ENCODE results near the gene ZNF630. TPM values are rescaled to one million over a fixed set of nuclear protein-coding genes. Genes with fewer than 3 reads are reported as not detected.
"Not testable (repeated sequence)": the region's sequence is repeated elsewhere in the genome, so short reads cannot be mapped to it uniquely, and the experiment has no call there.

Gene ZNF630
- total RNA-seq, 2 donors from 2014 or later: 0.74 to 2.3 TPM

GRCh38 chrX:48059296-48059639 is 12.2 kb downstream of the ZNF630 start:
- Mint-ChIP-seq H3K27me3 (no peaks in the 10 kb centered on the region), H3K27ac (no peak overlapping the region), H3K4me1 (ENCODE audit: low read depth in 2 of 2) (no peaks in the 10 kb centered on the region), H3K4me3 (no peak overlapping the region), H3K36me3 (peaks cover 33% of the 10 kb centered on the region), H3K9me3 (peaks cover 12% of the 10 kb centered on the region)
- ATAC-seq: no peak
- DNase-seq (ENCODE audit: low spot score): no peak

GRCh38 chrX:48058621-48059295 is 12.7 kb downstream of the ZNF630 start:
- DNase-seq (ENCODE audit: low spot score) (no peak), ATAC-seq (peak in 1 of 2 donors; percentile 45)
- Mint-ChIP-seq H3K27me3 (no peaks in the 10 kb centered on the region), H3K4me1 (ENCODE audit: low read depth in 2 of 2) (no peaks in the 10 kb centered on the region), H3K36me3 (peaks cover 33% of the 10 kb centered on the region), H3K9me3 (peaks cover 12% of the 10 kb centered on the region), H3K27ac (no peak overlapping the region), H3K4me3 (no peak overlapping the region)

- ATAC-seq (no peak), DNase-seq (ENCODE audit: low spot score) (no peak)
- no peaks in the 10 kb centered on the region for H3K36me3 Mint-ChIP-seq
- H3K4me1 Mint-ChIP-seq (ENCODE audit: low read depth in 2 of 2): no peaks in the 10 kb centered on the region
- peaks cover 0 to 5% of the 10 kb centered on the region in 2 donors for H3K27me3 Mint-ChIP-seq
- no peak overlapping the region for H3K27ac Mint-ChIP-seq
- no peak overlapping the region for H3K4me3 Mint-ChIP-seq
- no peaks in the 10 kb centered on the region for H3K9me3 Mint-ChIP-seq
Observed at GRCh38 chrX:48046846-48047245, 24.6 kb downstream of the ZNF630 start.

- Mint-ChIP-seq H3K27ac (no peak overlapping the region), H3K27me3 (peaks cover 0 to 5% of the 10 kb centered on the region in 2 donors), H3K36me3 (no peaks in the 10 kb centered on the region), H3K9me3 (no peaks in the 10 kb centered on the region), H3K4me1 (ENCODE audit: low read depth in 2 of 2) (no peaks in the 10 kb centered on the region), H3K4me3 (no peak overlapping the region)
- DNase-seq (ENCODE audit: low spot score) (no peak), ATAC-seq (no peak)
Observed at GRCh38 chrX:48045410-48046311, 25.8 kb downstream of the ZNF630 start.

GRCh38 chrX:48043056-48043455 is 28.4 kb downstream of the ZNF630 start:
- H3K4me3 Mint-ChIP-seq: no peak overlapping the region
- no peaks in the 10 kb centered on the region for H3K9me3 Mint-ChIP-seq
- peaks cover 0 to 9% of the 10 kb centered on the region in 2 donors for H3K27me3 Mint-ChIP-seq

GRCh38 chrX:48035891-48036290 is 35.5 kb downstream of the ZNF630 start:
- peaks cover 0 to 8% of the 10 kb centered on the region in 2 donors for H3K27me3 Mint-ChIP-seq
- ATAC-seq (no peak), DNase-seq (ENCODE audit: low spot score) (no peak)
- no peak overlapping the region for H3K27ac Mint-ChIP-seq
- no peak overlapping the region for H3K4me3 Mint-ChIP-seq
- H3K9me3 Mint-ChIP-seq: no peaks in the 10 kb centered on the region
- H3K36me3 Mint-ChIP-seq: no peaks in the 10 kb centered on the region
- H3K4me1 Mint-ChIP-seq (ENCODE audit: low read depth in 2 of 2): no peaks in the 10 kb centered on the region

More at GRCh38 chrX:48043056-48043455, 28.4 kb downstream of the ZNF630 start:
- no peak overlapping the region for H3K27ac Mint-ChIP-seq
- H3K36me3 Mint-ChIP-seq: no peaks in the 10 kb centered on the region
- DNase-seq (ENCODE audit: low spot score) (no peak), ATAC-seq (no peak)
- H3K4me1 Mint-ChIP-seq (ENCODE audit: low read depth in 2 of 2): no peaks in the 10 kb centered on the region

GRCh38 chrX:48030641-48031173 is 40.7 kb downstream of the ZNF630 start:
- H3K27me3 Mint-ChIP-seq; H3K27ac Mint-ChIP-seq; H3K4me1 Mint-ChIP-seq (ENCODE audit: low read depth in 2 of 2); H3K36me3 Mint-ChIP-seq; DNase-seq (ENCODE audit: low spot score); ATAC-seq; H3K4me3 Mint-ChIP-seq; H3K9me3 Mint-ChIP-seq: not testable (repeated sequence)

- H3K36me3 Mint-ChIP-seq: no peaks in the 10 kb centered on the region
- no peak overlapping the region for H3K4me3 Mint-ChIP-seq
- no peak for ATAC-seq
- H3K27ac Mint-ChIP-seq: no peak overlapping the region
- H3K4me1 Mint-ChIP-seq (ENCODE audit: low read depth in 2 of 2): peaks cover 7 to 8% of the 10 kb centered on the region in 2 donors
- DNase-seq (ENCODE audit: low spot score): no peak
- no peaks in the 10 kb centered on the region for H3K27me3 Mint-ChIP-seq
- no peaks in the 10 kb centered on the region for H3K9me3 Mint-ChIP-seq
Observed at GRCh38 chrX:48030237-48030636, 41.2 kb downstream of the ZNF630 start.

- Mint-ChIP-seq H3K36me3 (no peaks in the 10 kb centered on the region), H3K4me1 (ENCODE audit: low read depth in 2 of 2) (peaks cover 7 to 8% of the 10 kb centered on the region in 2 donors), H3K4me3 (no peak overlapping the region), H3K27ac (no peak overlapping the region), H3K27me3 (no peaks in the 10 kb centered on the region), H3K9me3 (no peaks in the 10 kb centered on the region)
- ATAC-seq: no peak
- no peak for DNase-seq (ENCODE audit: low spot score)
Observed at GRCh38 chrX:48028091-48028490, 43.3 kb downstream of the ZNF630 start.

- not testable (repeated sequence) for H3K27me3 Mint-ChIP-seq; H3K9me3 Mint-ChIP-seq; ATAC-seq; DNase-seq (ENCODE audit: low spot score); H3K4me3 Mint-ChIP-seq; H3K27ac Mint-ChIP-seq; H3K36me3 Mint-ChIP-seq
- peaks cover 10 to 12% of the 10 kb centered on the region in 2 donors for H3K4me1 Mint-ChIP-seq (ENCODE audit: low read depth in 2 of 2)
Observed at GRCh38 chrX:48027545-48027944, 43.9 kb downstream of the ZNF630 start.

- Mint-ChIP-seq H3K4me1 (ENCODE audit: low read depth in 2 of 2) (peaks cover 18% of the 10 kb centered on the region in 2 donors), H3K9me3 (peaks cover 3% of the 10 kb centered on the region), H3K4me3 (no peak overlapping the region), H3K27ac (no peak overlapping the region), H3K36me3 (no peaks in the 10 kb centered on the region), H3K27me3 (no peaks in the 10 kb centered on the region)
- DNase-seq (ENCODE audit: low spot score): peak; percentile 69
- no peak for ATAC-seq
Observed at GRCh38 chrX:48025561-48025960, 45.9 kb downstream of the ZNF630 start.

GRCh38 chrX:48022738-48023137 is 48.7 kb downstream of the ZNF630 start:
- H3K36me3 Mint-ChIP-seq: no peaks in the 10 kb centered on the region
- H3K27me3 Mint-ChIP-seq: no peaks in the 10 kb centered on the region
- H3K27ac Mint-ChIP-seq: peak overlapping the region in 1 of 2 donors; percentile 36
- peaks cover 18 to 20% of the 10 kb centered on the region in 2 donors for H3K4me1 Mint-ChIP-seq (ENCODE audit: low read depth in 2 of 2)
- ATAC-seq (no peak), DNase-seq (ENCODE audit: low spot score) (no peak)
- peak overlapping the region; percentile 66 for H3K4me3 Mint-ChIP-seq
- H3K9me3 Mint-ChIP-seq: peaks cover 3% of the 10 kb centered on the region

GRCh38 chrX:48022100-48022499 is 49.3 kb downstream of the ZNF630 start:
- H3K4me1 Mint-ChIP-seq (ENCODE audit: low read depth in 2 of 2): peaks cover 18 to 20% of the 10 kb centered on the region in 2 donors
- no peak overlapping the region for H3K4me3 Mint-ChIP-seq
- DNase-seq (ENCODE audit: low spot score) (no peak), ATAC-seq (no peak)
- no peaks in the 10 kb centered on the region for H3K36me3 Mint-ChIP-seq
- no peak overlapping the region for H3K27ac Mint-ChIP-seq
- peaks cover 3% of the 10 kb centered on the region for H3K9me3 Mint-ChIP-seq
- H3K27me3 Mint-ChIP-seq: no peaks in the 10 kb centered on the region
